Measurements from ENCODE around the gene TNFRSF18.

Gene TNFRSF18

GRCh38 chr1:1169429-1170214, 36.8 kb downstream of the TNFRSF18 start:
- no peak for TF ChIP-seq CTCF (IDR thresholded peaks at IDR 0.05; ENCODE audit: low read depth, low read length)
- no peak for DNase-seq (ENCODE audit: low read depth in 2 of 2)
- H3K4me3 ChIP-seq (replicated peaks in 1 of 2; ENCODE audit: low read depth in 2 of 2, low read length in 2 of 2), result no peak overlapping the region

DNA sequence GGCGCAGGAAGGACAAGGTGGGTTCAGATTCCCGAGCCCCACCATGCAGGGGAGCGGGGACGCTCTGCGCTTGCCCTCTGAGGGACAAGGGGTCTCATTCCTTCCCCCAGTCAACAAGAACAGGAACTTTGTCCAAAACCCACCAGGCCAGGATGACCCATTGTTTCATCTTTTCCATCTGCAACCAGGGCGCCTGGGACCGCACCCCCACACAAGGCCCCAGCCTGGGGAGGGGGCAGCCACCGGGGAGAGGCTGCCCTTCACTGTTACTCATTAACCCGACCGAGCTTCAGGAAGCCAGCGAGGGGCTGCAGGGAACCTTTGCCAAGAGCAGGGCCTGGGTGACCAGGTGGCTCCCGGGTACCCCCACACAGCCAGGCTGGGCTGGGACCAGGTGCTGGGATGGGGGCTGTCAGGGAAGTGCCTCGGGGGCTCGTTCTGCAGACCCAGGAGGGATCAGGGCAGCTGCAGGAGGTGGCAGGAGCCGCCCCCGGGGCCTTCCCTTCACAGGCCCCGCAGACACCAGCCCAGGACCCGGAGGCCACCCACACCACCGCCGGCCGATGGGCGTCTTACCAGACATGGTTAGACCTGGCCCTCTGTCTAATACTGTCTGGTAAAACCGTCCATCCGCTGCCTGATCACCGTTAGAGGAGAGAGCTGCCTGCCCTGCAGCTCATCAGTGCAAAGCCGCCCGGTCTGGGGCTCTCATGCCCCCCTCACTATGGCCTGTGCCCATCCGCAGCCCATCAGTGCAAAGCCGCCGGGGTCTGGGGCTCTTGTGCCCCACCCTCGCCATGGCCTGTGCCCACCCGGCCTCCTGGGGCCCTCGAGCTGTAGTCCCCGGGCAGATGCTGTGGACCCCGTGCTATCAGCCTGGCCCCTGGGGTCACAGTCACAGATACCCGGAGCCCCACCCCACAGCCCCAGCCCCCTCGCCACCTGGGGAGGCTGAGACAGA, 37.7 kb downstream of the TNFRSF18 start:
- no peak for TF ChIP-seq CTCF (IDR thresholded peaks at IDR 0.05; ENCODE audit: low read depth, low read length)
- no peak for DNase-seq (ENCODE audit: low read depth in 2 of 2)
- H3K4me3 ChIP-seq (replicated peaks in 1 of 2; ENCODE audit: low read depth in 2 of 2, low read length in 2 of 2), result no peak overlapping the region

DNA sequence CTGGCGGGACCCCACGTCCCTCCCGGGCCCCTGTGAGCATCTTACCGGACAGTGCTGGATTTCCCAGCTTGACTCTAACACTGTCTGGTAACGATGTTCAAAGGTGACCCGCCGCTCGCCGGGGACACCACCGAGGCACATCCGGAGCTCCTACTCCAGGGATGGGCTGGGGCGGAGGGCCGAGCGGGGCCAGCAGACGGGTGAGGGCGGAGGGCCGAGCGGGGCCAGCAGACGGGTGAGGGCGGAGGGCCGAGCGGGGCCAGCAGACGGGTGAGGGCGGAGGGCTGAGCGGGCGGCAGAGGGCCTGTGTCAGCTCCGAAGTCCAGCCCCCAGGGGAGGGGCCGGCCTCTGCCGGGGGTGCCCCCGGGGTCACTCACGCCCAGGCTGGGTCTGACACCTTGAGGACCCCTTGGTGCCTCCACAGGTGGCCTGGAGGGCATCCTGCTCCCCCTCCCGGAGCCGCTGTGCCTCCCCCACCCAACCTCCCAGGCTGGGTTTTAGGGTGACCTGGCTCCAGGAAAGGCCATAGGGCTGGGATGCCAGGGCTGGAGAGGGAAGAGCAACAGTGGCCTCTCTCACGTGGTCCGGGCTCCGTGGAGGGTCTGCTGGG, 38.4 kb downstream of the TNFRSF18 start:
- no peak overlapping the region for H3K4me3 ChIP-seq (replicated peaks in 1 of 2; ENCODE audit: low read depth in 2 of 2, low read length in 2 of 2)
- TF ChIP-seq CTCF (IDR thresholded peaks at IDR 0.05; ENCODE audit: low read depth, low read length), result no peak
- no peak for DNase-seq (ENCODE audit: low read depth in 2 of 2)

DNA sequence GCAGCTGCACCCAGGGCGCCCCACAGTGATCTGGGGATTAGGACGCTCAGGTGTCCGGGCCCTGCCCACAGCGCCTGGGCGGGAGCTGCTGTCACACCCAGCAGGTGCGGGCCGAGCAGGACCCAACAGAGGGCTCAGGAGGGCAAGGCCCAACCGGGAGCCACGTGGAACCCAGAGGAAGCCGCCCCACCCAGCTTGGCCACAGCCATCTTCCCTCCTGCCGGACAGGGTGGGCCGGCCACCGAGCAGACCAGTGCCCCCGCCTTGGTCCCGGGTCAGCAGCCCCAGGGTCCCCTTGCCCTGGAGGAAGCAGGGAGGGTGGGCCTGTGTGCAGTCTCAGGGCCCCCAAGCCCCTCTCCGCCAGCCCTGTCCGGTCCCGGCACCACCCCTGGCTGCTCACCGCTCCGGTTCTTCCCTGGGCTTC, 39.0 kb downstream of the TNFRSF18 start:
- no peak for DNase-seq (ENCODE audit: low read depth in 2 of 2)
- no peak overlapping the region for H3K4me3 ChIP-seq (replicated peaks in 1 of 2; ENCODE audit: low read depth in 2 of 2, low read length in 2 of 2)
- TF ChIP-seq CTCF (IDR thresholded peaks at IDR 0.05; ENCODE audit: low read depth, low read length), result no peak

- DNase-seq (ENCODE audit: low read depth in 2 of 2), result no peak
- no peak overlapping the region for H3K4me3 ChIP-seq (replicated peaks in 1 of 2; ENCODE audit: low read depth in 2 of 2, low read length in 2 of 2)
- TF ChIP-seq CTCF (IDR thresholded peaks at IDR 0.05; ENCODE audit: low read depth, low read length), result no peak
Measured at GRCh38 chr1:1166642-1167397, 39.6 kb downstream of the TNFRSF18 start.

- TF ChIP-seq CTCF (IDR thresholded peaks at IDR 0.05; ENCODE audit: low read depth, low read length), result no peak
- no peak overlapping the region for H3K4me3 ChIP-seq (replicated peaks in 1 of 2; ENCODE audit: low read depth in 2 of 2, low read length in 2 of 2)
Measured at GRCh38 chr1:1165900-1166421, 40.4 kb downstream of the TNFRSF18 start.

More at GRCh38 chr1:1165900-1166421, 40.4 kb downstream of the TNFRSF18 start:
- no peak for DNase-seq (ENCODE audit: low read depth in 2 of 2)

Data from cardiac fibroblast (primary cell).